Measurements from ENCODE around the gene ZACN. TPM values are rescaled to one million over a fixed set of nuclear protein-coding genes. Genes with fewer than 3 reads are reported as not detected.
A peak's percentile ranks its signal among the peaks of the same experiment; 100 is the strongest.

The ZACN gene
- total RNA-seq, 2 experiments from 2014 or later: 0.69 to 0.98 TPM

GRCh38 chr17:76122431-76123190, 43.6 kb downstream of the ZACN start:
- no peaks in the 10 kb centered on the region for H3K36me3 ChIP-seq (ENCODE audit: insufficient read depth, low read length)
- DNase-seq (peak in 1 of 14 experiments; percentile 32), ATAC-seq (ENCODE audit: poor library complexity) (no peak)
- Mint-ChIP-seq H3K4me1 (ENCODE audit: low read depth) (peaks cover 21% of the 10 kb centered on the region), H3K9me3 (no peaks in the 10 kb centered on the region), H3K36me3 (ENCODE audit: low read depth) (no peaks in the 10 kb centered on the region), H3K27ac (peak overlapping the region; percentile 42), H3K4me3 (peak overlapping the region; percentile 9), H3K27me3 (no peaks in the 10 kb centered on the region)
- TF ChIP-seq CTCF (IDR thresholded peaks at IDR 0.05): no peak
- H3K9me3 ChIP-seq (ENCODE audit: control insufficient read depth in 1 of 2, insufficient read depth in 1 of 2, low read length in 2 of 2): no peaks in the 10 kb centered on the region
- intact Hi-C loops (cut with DNase I, micrococcal nuclease): loop anchor here (5.0 kb wide), 2 partner anchors 175 to 275 kb away; no protein-coding TSS in a partner anchor
- H3K4me1 ChIP-seq (ENCODE audit: insufficient read depth, low read length): peaks cover 35% of the 10 kb centered on the region
- no peak overlapping the region for H3K27ac ChIP-seq (ENCODE audit: low read depth in 1 of 2, low read length in 2 of 2)
- ChIA-PET POLR2A (interaction anchor here (0.9 to 4.5 kb wide), 3 partner anchors 58 to 142 kb away, joined by 3 to 43 read pairs (median 5); no protein-coding TSS in a partner anchor), CTCF (interaction anchor here (1.1 to 9.6 kb wide), 4 partner anchors 33 to 157 kb away, joined by 3 to 130 read pairs (median 37); no protein-coding TSS in a partner anchor)
- H3K4me3 ChIP-seq (ENCODE audit: low read length): no peak overlapping the region
- H3K27me3 ChIP-seq (ENCODE audit: control insufficient read depth in 1 of 2, insufficient read depth in 2 of 2, low read length in 2 of 2): no peaks in the 10 kb centered on the region

GRCh38 chr17:76123191-76123499, 44.2 kb downstream of the ZACN start:
- no peaks in the 10 kb centered on the region for H3K9me3 Mint-ChIP-seq
- CTCF ChIA-PET: interaction anchor here (3.7 to 9.6 kb wide), 2 partner anchors 58 to 157 kb away, joined by 68 to 130 read pairs; no protein-coding TSS in a partner anchor
- H3K27me3 Mint-ChIP-seq: no peaks in the 10 kb centered on the region
- H3K36me3 Mint-ChIP-seq (ENCODE audit: low read depth): no peaks in the 10 kb centered on the region
- ATAC-seq (ENCODE audit: poor library complexity) (no peak), DNase-seq (no peak)
- peak overlapping the region; percentile 9 for H3K27ac Mint-ChIP-seq
- intact Hi-C loops (cut with DNase I, micrococcal nuclease): loop anchor here (5.0 kb wide), 2 partner anchors 174 to 274 kb away; no protein-coding TSS in a partner anchor
- Histone ChIP-seq H3K4me1 (ENCODE audit: insufficient read depth, low read length) (peaks cover 35% of the 10 kb centered on the region), H3K27ac (ENCODE audit: low read depth in 1 of 2, low read length in 2 of 2) (no peak overlapping the region), H3K9me3 (ENCODE audit: control insufficient read depth in 1 of 2, insufficient read depth in 1 of 2, low read length in 2 of 2) (no peaks in the 10 kb centered on the region), H3K36me3 (ENCODE audit: insufficient read depth, low read length) (no peaks in the 10 kb centered on the region), H3K4me3 (ENCODE audit: low read length) (no peak overlapping the region), H3K27me3 (ENCODE audit: control insufficient read depth in 1 of 2, insufficient read depth in 2 of 2, low read length in 2 of 2) (no peaks in the 10 kb centered on the region)
- POLR2A ChIA-PET: interaction anchor here (0.9 to 4.5 kb wide), 4 partner anchors 58 to 148 kb away, joined by 3 to 43 read pairs (median 6); no protein-coding TSS in a partner anchor
- H3K4me3 Mint-ChIP-seq: peak overlapping the region; percentile 9
- TF ChIP-seq CTCF (IDR thresholded peaks at IDR 0.05): no peak
- H3K4me1 Mint-ChIP-seq (ENCODE audit: low read depth): peaks cover 21% of the 10 kb centered on the region

- no peak for ATAC-seq (ENCODE audit: poor library complexity)
- intact Hi-C loops (cut with DNase I, micrococcal nuclease): loop anchor here (5.0 kb wide), 2 partner anchors 173 to 273 kb away; no protein-coding TSS in a partner anchor
- peaks cover 21% of the 10 kb centered on the region for H3K4me1 Mint-ChIP-seq (ENCODE audit: low read depth)
- H3K27ac Mint-ChIP-seq: peak overlapping the region; percentile 9
- CTCF ChIA-PET: interaction anchor here (3.7 to 9.6 kb wide), 2 partner anchors 57 to 156 kb away, joined by 68 to 130 read pairs; no protein-coding TSS in a partner anchor
- H3K36me3 ChIP-seq (ENCODE audit: insufficient read depth, low read length): no peaks in the 10 kb centered on the region
- H3K36me3 Mint-ChIP-seq (ENCODE audit: low read depth): no peaks in the 10 kb centered on the region
- peak overlapping the region; percentile 51 for H3K4me3 Mint-ChIP-seq
- peak in 2 of 14 experiments; percentile 25 to 39 for DNase-seq
- H3K4me1 ChIP-seq (ENCODE audit: insufficient read depth, low read length): peaks cover 35% of the 10 kb centered on the region
- no peak overlapping the region for H3K4me3 ChIP-seq (ENCODE audit: low read length)
- H3K9me3 Mint-ChIP-seq: no peaks in the 10 kb centered on the region
- H3K27ac ChIP-seq (ENCODE audit: low read depth in 1 of 2, low read length in 2 of 2): no peak overlapping the region
- no peaks in the 10 kb centered on the region for H3K27me3 Mint-ChIP-seq
- POLR2A ChIA-PET: interaction anchor here (1.2 to 4.5 kb wide), 4 partner anchors 57 to 157 kb away, joined by 3 to 43 read pairs (median 6); no protein-coding TSS in a partner anchor
- no peak for TF ChIP-seq CTCF (IDR thresholded peaks at IDR 0.05)
- no peaks in the 10 kb centered on the region for H3K9me3 ChIP-seq (ENCODE audit: control insufficient read depth in 1 of 2, insufficient read depth in 1 of 2, low read length in 2 of 2)
- no peaks in the 10 kb centered on the region for H3K27me3 ChIP-seq (ENCODE audit: control insufficient read depth in 1 of 2, insufficient read depth in 2 of 2, low read length in 2 of 2)
Measured at GRCh38 chr17:76123749-76124581, 45.0 kb downstream of the ZACN start.

Measured in CD4-positive, alpha-beta T cell (primary cell).